GM19351 (cell line): Measurements from ENCODE around the gene EIF3D.
"Not testable (repeated sequence)": the region's sequence is repeated elsewhere in the genome, so short reads cannot be mapped to it uniquely, and the experiment has no call there.

Experiments
- ATAC-seq: cut with Tn5 transposase; IDR thresholded peaks from one replicate; pipeline ENCODE4 v1.9.1; 2021; ENCODE audit warnings: mild to moderate bottlenecking, moderate library complexity; ENCODE audit not compliant: unreplicated experiment

The EIF3D gene

GRCh38 chr22:36550701-36551495, 21.9 kb upstream of the EIF3D start:
- no peak for ATAC-seq

- no peak for ATAC-seq
These were observed 20.1 kb upstream of the EIF3D start for GRCh38 chr22:36549033-36549432.

- no peak for ATAC-seq
These were observed 19.6 kb upstream of the EIF3D start for GRCh38 chr22:36548606-36549005.

- ATAC-seq = no peak
These were observed 18.0 kb upstream of the EIF3D start for GRCh38 chr22:36546932-36547331.

- ATAC-seq = no peak
These were observed 17.3 kb upstream of the EIF3D start for GRCh38 chr22:36546092-36546804.

- no peak for ATAC-seq
These were observed 15.2 kb upstream of the EIF3D start for GRCh38 chr22:36544107-36544620.

GRCh38 chr22:36541831-36542411, 13.0 kb upstream of the EIF3D start:
- ATAC-seq = no peak

GRCh38 chr22:36540867-36541642, 12.1 kb upstream of the EIF3D start:
- ATAC-seq = no peak

GRCh38 chr22:36538529-36538928, 9.6 kb upstream of the EIF3D start:
- no peak for ATAC-seq

GRCh38 chr22:36536717-36537116, 7.8 kb upstream of the EIF3D start:
- no peak for ATAC-seq

GRCh38 chr22:36533320-36533719, 4.4 kb upstream of the EIF3D start:
- not testable (repeated sequence) for ATAC-seq

- no peak for ATAC-seq
These were observed 3.5 kb upstream of the EIF3D start for GRCh38 chr22:36532466-36532865.

- no peak for ATAC-seq
These were observed 625 bp downstream of the EIF3D start for GRCh38 chr22:36528341-36528740.

- no peak for ATAC-seq
These were observed 6.3 kb downstream of the EIF3D start for GRCh38 chr22:36522662-36523061.

- ATAC-seq = no peak
These were observed 8.5 kb downstream of the EIF3D start for GRCh38 chr22:36520423-36520822.

GRCh38 chr22:36519906-36520305, 9.1 kb downstream of the EIF3D start:
- ATAC-seq = not testable (repeated sequence)

GRCh38 chr22:36514766-36515165, 14.2 kb downstream of the EIF3D start:
- ATAC-seq = no peak

GRCh38 chr22:36512991-36513390, 16.0 kb downstream of the EIF3D start:
- no peak for ATAC-seq

- no peak for ATAC-seq
These were observed 16.6 kb downstream of the EIF3D start for GRCh38 chr22:36512333-36512732.

GRCh38 chr22:36510966-36511881, 17.7 kb downstream of the EIF3D start:
- no peak for ATAC-seq
